Mesendoderm (in vitro differentiated cells): Measurements from ENCODE around the gene FAF1.

ENCODE experiments used
- DNase-seq: peaks from one replicate; pipeline ENCODE4 v3.0.0; 2013
- H2AK5ac ChIP-seq: 2 replicates; pipeline ENCODE4 v1.6.1; 2013; ENCODE audit warnings: low read length, inconsistent platforms
- H2BK120ac ChIP-seq: 2 replicates; pipeline ENCODE4 v1.6.1; 2013; ENCODE audit warnings: low read depth, mild to moderate bottlenecking, low read length, moderate library complexity, mixed read lengths
- H2BK15ac ChIP-seq: replicated peaks from 2 replicates; pipeline ENCODE4 v1.6.1; 2013; ENCODE audit warnings: low read depth, mild to moderate bottlenecking, moderate library complexity
- H2BK5ac ChIP-seq: 2 replicates; pipeline ENCODE4 v1.6.1; 2013; ENCODE audit warnings: low read length, inconsistent platforms
- H3K18ac ChIP-seq: 2 replicates; pipeline ENCODE4 v1.6.1; 2013; ENCODE audit warnings: mild to moderate bottlenecking, low read length, mixed read lengths
- H3K23ac ChIP-seq: one replicate; pipeline ENCODE4 v1.6.1; 2013; ENCODE audit warnings: low read length
- H3K27ac ChIP-seq: 2 replicates; pipeline ENCODE4 v1.5.1; 2013; ENCODE audit warnings: low read depth, mild to moderate bottlenecking, inconsistent platforms, low read length, moderate library complexity
- H3K27me3 ChIP-seq: 2 replicates; pipeline ENCODE4 v1.6.1; 2013; ENCODE audit warnings: low read length, control low read depth, mild to moderate bottlenecking, inconsistent platforms; ENCODE audit not compliant: insufficient read depth, poor library complexity
- H3K36me3 ChIP-seq: 2 replicates; pipeline ENCODE4 v1.6.1; 2013; ENCODE audit warnings: low read length, inconsistent platforms; ENCODE audit not compliant: control insufficient read depth, insufficient read depth
- H3K4ac ChIP-seq: one replicate; pipeline ENCODE4 v1.6.1; 2013; ENCODE audit warnings: low read depth, mild to moderate bottlenecking, low read length, moderate library complexity
- H3K4me1 ChIP-seq: 2 replicates; pipeline ENCODE4 v1.6.1; 2013; ENCODE audit warnings: low read depth, low read length, inconsistent platforms; ENCODE audit not compliant: control insufficient read depth
- H3K4me2 ChIP-seq: 2 replicates; pipeline ENCODE4 v1.6.1; 2013; ENCODE audit warnings: low read length
- H3K4me3 ChIP-seq: 2 replicates; pipeline ENCODE4 v1.5.1; 2013; ENCODE audit warnings: mild to moderate bottlenecking, low read length
- H3K56ac ChIP-seq: one replicate; pipeline ENCODE4 v1.6.1; 2013; ENCODE audit warnings: low read length
- H3K79me1 ChIP-seq: 2 replicates; pipeline ENCODE4 v1.6.1; 2013; ENCODE audit warnings: low read length, inconsistent platforms
- H3K79me2 ChIP-seq: 2 replicates; pipeline ENCODE4 v1.6.1; 2013; ENCODE audit warnings: mild to moderate bottlenecking, low read length; ENCODE audit not compliant: control insufficient read depth, insufficient read depth
- H3K9ac ChIP-seq: 2 replicates; pipeline ENCODE4 v1.6.1; 2013; ENCODE audit warnings: low read length, inconsistent platforms
- H4K5ac ChIP-seq: one replicate; pipeline ENCODE4 v1.6.1; 2013; ENCODE audit warnings: low read length
- H4K8ac ChIP-seq: one replicate; pipeline ENCODE4 v1.6.1; 2013; ENCODE audit warnings: low read depth, mild to moderate bottlenecking, control low read depth, low read length, moderate library complexity
- WGBS: extraction: QIAGEN DNeasy Blood & Tissue Kit; methylation state at CpG from one replicate; pipeline ENCODE4 v1.1.7; 2013; ENCODE audit warnings: low lambda C conversion rate, missing lambda C conversion rate; ENCODE audit not compliant: insufficient coverage; ENCODE audit errors: extremely low coverage; 5-methylcytosine and 5-hydroxymethylcytosine counted together

FAF1 gene

GRCh38 chr1:50700214-50700613 lies 259.9 kb downstream of the FAF1 start:
- Histone ChIP-seq H2BK5ac (no peak overlapping the region), H4K5ac (no peak overlapping the region), H3K4me2 (no peak overlapping the region), H3K36me3 (no peaks in the 10 kb centered on the region), H2BK15ac (no peak overlapping the region), H3K18ac (peak overlapping the region; percentile 75), H2BK120ac (no peak overlapping the region), H3K4me3 (no peak overlapping the region), H3K4me1 (no peaks in the 10 kb centered on the region), H2AK5ac (no peak overlapping the region), H3K23ac (no peak overlapping the region), H3K4ac (no peak overlapping the region), H4K8ac (no peak overlapping the region), H3K27ac (peak overlapping the region; percentile 44), H3K79me1 (no peaks in the 10 kb centered on the region), H3K56ac (no peak overlapping the region), H3K9ac (no peak overlapping the region), H3K27me3 (no peaks in the 10 kb centered on the region), H3K79me2 (no peaks in the 10 kb centered on the region)
- no CpG with 5 or more reads among the region's 4 CpGs for WGBS
- peak; percentile 82 for DNase-seq

DNA sequence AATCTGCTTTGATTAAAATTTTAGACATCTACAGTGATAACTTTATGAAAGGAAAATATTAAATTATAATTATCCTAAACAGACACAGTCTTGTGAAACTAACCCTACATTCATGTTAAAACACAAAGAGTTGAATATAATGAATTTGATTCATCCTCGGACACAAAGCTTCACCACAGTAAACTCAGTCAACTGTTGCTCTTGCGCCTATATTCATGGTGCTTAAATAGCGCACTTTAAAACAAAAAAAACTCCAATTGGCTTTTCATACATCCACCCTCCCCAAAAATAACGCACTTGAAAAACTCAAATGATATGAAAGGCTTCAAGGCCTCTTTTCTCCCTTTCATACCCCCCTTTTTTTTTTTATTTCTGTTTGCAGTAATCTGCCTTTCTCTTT lies 260.3 kb downstream of the FAF1 start:
- Histone ChIP-seq H3K36me3 (no peaks in the 10 kb centered on the region), H4K8ac (no peak overlapping the region), H3K18ac (peak overlapping the region; percentile 75), H2AK5ac (no peak overlapping the region), H3K4me2 (no peak overlapping the region), H2BK120ac (no peak overlapping the region), H4K5ac (no peak overlapping the region), H3K4me3 (no peak overlapping the region), H3K4ac (no peak overlapping the region), H2BK15ac (no peak overlapping the region), H2BK5ac (no peak overlapping the region), H3K79me1 (no peaks in the 10 kb centered on the region), H3K23ac (no peak overlapping the region), H3K27ac (peak overlapping the region; percentile 44), H3K9ac (no peak overlapping the region), H3K4me1 (no peaks in the 10 kb centered on the region), H3K27me3 (no peaks in the 10 kb centered on the region), H3K79me2 (no peaks in the 10 kb centered on the region), H3K56ac (no peak overlapping the region)
- no CpG with 5 or more reads among the region's 4 CpGs for WGBS
- no peak for DNase-seq

DNA sequence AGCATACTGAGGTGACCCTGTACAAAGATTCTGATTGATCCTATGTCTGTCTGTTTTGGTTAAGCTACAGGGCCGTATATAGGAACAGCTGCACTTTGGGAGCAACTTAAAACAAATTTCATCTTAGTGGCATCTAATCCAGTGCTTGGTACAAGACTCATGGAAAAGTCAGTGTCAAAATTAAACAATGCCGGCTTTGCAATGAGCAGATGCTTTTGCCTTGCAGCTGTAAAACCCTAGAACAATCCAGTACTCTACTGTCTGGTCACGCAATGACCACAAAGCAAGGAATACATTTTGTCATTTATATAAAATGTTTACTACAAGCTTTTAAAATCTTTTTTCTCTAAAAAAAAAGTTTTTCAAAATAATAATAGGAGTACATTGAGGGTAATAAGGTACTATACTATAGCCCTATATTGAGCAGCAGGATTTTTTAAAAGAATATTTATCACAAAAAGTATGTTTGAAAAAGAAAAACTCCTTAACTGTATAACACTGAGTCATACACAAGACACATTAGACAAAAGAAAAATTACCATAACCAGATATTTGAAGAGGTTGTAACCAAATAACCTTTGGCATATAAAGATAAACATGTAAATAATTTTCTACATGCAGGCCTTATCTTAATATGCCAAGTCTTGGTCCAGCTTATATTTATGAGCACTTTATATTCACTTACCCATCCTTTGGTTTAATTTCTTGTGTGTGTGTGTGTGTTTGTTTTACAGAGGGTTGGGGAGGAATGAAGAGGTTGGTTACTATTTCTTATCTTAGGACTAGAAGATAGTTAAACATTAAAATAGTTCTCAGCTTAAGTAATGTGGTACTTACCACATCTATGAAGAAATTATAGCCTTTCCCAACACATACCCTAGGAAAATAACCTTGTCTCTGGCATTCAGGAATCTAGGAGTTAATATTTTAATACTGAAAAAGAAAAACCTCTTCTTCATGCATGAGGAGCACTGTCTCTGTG lies 262.3 kb downstream of the FAF1 start:
- Histone ChIP-seq H3K79me2 (no peaks in the 10 kb centered on the region), H3K4me3 (no peak overlapping the region), H3K4me1 (no peaks in the 10 kb centered on the region), H3K23ac (no peak overlapping the region), H2BK120ac (no peak overlapping the region), H2BK5ac (no peak overlapping the region), H4K8ac (no peak overlapping the region), H2AK5ac (no peak overlapping the region), H3K9ac (no peak overlapping the region), H3K56ac (no peak overlapping the region), H4K5ac (no peak overlapping the region), H3K18ac (no peak overlapping the region), H3K4me2 (no peak overlapping the region), H3K4ac (no peak overlapping the region), H2BK15ac (no peak overlapping the region), H3K79me1 (no peaks in the 10 kb centered on the region), H3K36me3 (no peaks in the 10 kb centered on the region), H3K27ac (no peak overlapping the region), H3K27me3 (no peaks in the 10 kb centered on the region)
- DNase-seq, result no peak
- WGBS, result no CpG with 5 or more reads among the region's 3 CpGs

GRCh38 chr1:50693829-50694228 lies 266.2 kb downstream of the FAF1 start:
- DNase-seq, result no peak
- H3K4me1 ChIP-seq, result no peaks in the 10 kb centered on the region
- no peak overlapping the region for H4K5ac ChIP-seq
- H2BK120ac ChIP-seq, result no peak overlapping the region
- no peak overlapping the region for H3K4me2 ChIP-seq
- H3K56ac ChIP-seq, result no peak overlapping the region
- no peak overlapping the region for H3K23ac ChIP-seq
- H3K79me1 ChIP-seq, result no peaks in the 10 kb centered on the region
- no peak overlapping the region for H2AK5ac ChIP-seq
- H3K79me2 ChIP-seq, result no peaks in the 10 kb centered on the region
- H3K27me3 ChIP-seq, result no peaks in the 10 kb centered on the region
- no peak overlapping the region for H3K27ac ChIP-seq
- no peak overlapping the region for H3K4me3 ChIP-seq
- H3K9ac ChIP-seq, result no peak overlapping the region
- H3K18ac ChIP-seq, result no peak overlapping the region
- H4K8ac ChIP-seq, result no peak overlapping the region
- H2BK15ac ChIP-seq, result no peak overlapping the region
- no peaks in the 10 kb centered on the region for H3K36me3 ChIP-seq
- no peak overlapping the region for H3K4ac ChIP-seq
- no peak overlapping the region for H2BK5ac ChIP-seq
- WGBS, result no CpG with 5 or more reads among the region's 2 CpGs

- H2BK15ac ChIP-seq, result no peak overlapping the region
- no peak overlapping the region for H4K8ac ChIP-seq
- no peaks in the 10 kb centered on the region for H3K79me1 ChIP-seq
- no peak overlapping the region for H3K4ac ChIP-seq
- H2BK120ac ChIP-seq, result no peak overlapping the region
- WGBS, result no CpG with 5 or more reads among the region's 3 CpGs
- H3K9ac ChIP-seq, result no peak overlapping the region
- H3K27me3 ChIP-seq, result no peaks in the 10 kb centered on the region
- H3K4me1 ChIP-seq, result no peaks in the 10 kb centered on the region
- H3K4me2 ChIP-seq, result no peak overlapping the region
- no peak overlapping the region for H4K5ac ChIP-seq
- H3K18ac ChIP-seq, result no peak overlapping the region
- H3K27ac ChIP-seq, result no peak overlapping the region
- H3K79me2 ChIP-seq, result no peaks in the 10 kb centered on the region
- DNase-seq, result no peak
- no peak overlapping the region for H3K4me3 ChIP-seq
- H3K23ac ChIP-seq, result no peak overlapping the region
- no peak overlapping the region for H2BK5ac ChIP-seq
- no peak overlapping the region for H2AK5ac ChIP-seq
- H3K56ac ChIP-seq, result no peak overlapping the region
- H3K36me3 ChIP-seq, result no peaks in the 10 kb centered on the region
Observed at GRCh38 chr1:50684185-50684584, 275.9 kb downstream of the FAF1 start.
